Trophoblast cell (in vitro differentiated cells and primary cell): ENCODE data around the gene SRRM3.

Source experiments
- DNase-seq, 2 donors: peaks; one replicate each; pipeline ENCODE4 v3.0.0-alpha.2; 2016
- H2AFZ ChIP-seq: 2 replicates; pipeline ENCODE4 v1.6.1; 2013; ENCODE audit warnings: low read length, moderate library complexity, mild to moderate bottlenecking; ENCODE audit not compliant: insufficient read depth, poor library complexity
- H2AK5ac ChIP-seq: 2 replicates; pipeline ENCODE4 v1.6.1; 2013; ENCODE audit warnings: mild to moderate bottlenecking, low read length
- H2BK120ac ChIP-seq: 2 replicates; pipeline ENCODE4 v1.6.1; 2013; ENCODE audit warnings: low read length, mild to moderate bottlenecking, moderate library complexity; ENCODE audit not compliant: insufficient read depth, poor library complexity
- H2BK12ac ChIP-seq: 2 replicates; pipeline ENCODE4 v1.6.1; 2013; ENCODE audit warnings: mild to moderate bottlenecking, low read length, moderate library complexity
- H2BK5ac ChIP-seq: 2 replicates; pipeline ENCODE4 v1.6.1; 2013; ENCODE audit warnings: low read length, low read depth, moderate library complexity, mild to moderate bottlenecking; ENCODE audit not compliant: poor library complexity
- H3K14ac ChIP-seq: 2 replicates; pipeline ENCODE4 v1.6.1; 2013; ENCODE audit warnings: mild to moderate bottlenecking, low read length
- H3K18ac ChIP-seq: 2 replicates; pipeline ENCODE4 v1.6.1; 2013; ENCODE audit warnings: mild to moderate bottlenecking, low read length
- H3K23ac ChIP-seq: 2 replicates; pipeline ENCODE4 v1.6.1; 2013; ENCODE audit warnings: low read length
- H3K27ac ChIP-seq: 2 replicates; pipeline ENCODE4 v1.5.1; 2013; ENCODE audit warnings: low read depth, mild to moderate bottlenecking, inconsistent platforms, low read length, moderate library complexity
- H3K27me3 ChIP-seq: 2 replicates; pipeline ENCODE4 v1.6.1; 2013; ENCODE audit warnings: inconsistent platforms, mild to moderate bottlenecking, low read length, moderate library complexity; ENCODE audit not compliant: insufficient read depth
- H3K36me3 ChIP-seq, 2 experiments: 1 replicate in 1 of 2; 2 replicates in 1 of 2; pipeline ENCODE4 v1.6.1; 2013; ENCODE audit warnings: low read length in 2 of 2, mild to moderate bottlenecking in 2 of 2, moderate library complexity in 1 of 2; ENCODE audit not compliant: insufficient read depth in 2 of 2, control insufficient read depth in 1 of 2
- H3K4ac ChIP-seq: 2 replicates; pipeline ENCODE4 v1.6.1; 2013; ENCODE audit warnings: low read depth, mild to moderate bottlenecking, low read length, moderate library complexity
- H3K4me1 ChIP-seq, 2 experiments: 1 replicate in 1 of 2; 2 replicates in 1 of 2; pipeline ENCODE4 v1.6.1; 2013; ENCODE audit warnings: low read length in 2 of 2, mild to moderate bottlenecking in 2 of 2, moderate library complexity in 1 of 2; ENCODE audit not compliant: insufficient read depth in 2 of 2, control insufficient read depth in 1 of 2
- H3K4me2 ChIP-seq: 2 replicates; pipeline ENCODE4 v1.6.1; 2013; ENCODE audit warnings: inconsistent platforms, mild to moderate bottlenecking, low read length, moderate library complexity
- H3K4me3 ChIP-seq: 2 replicates; pipeline ENCODE4 v1.5.1; 2013; ENCODE audit warnings: mild to moderate bottlenecking, low read depth, low read length, inconsistent platforms
- H3K79me1 ChIP-seq: one replicate; pipeline ENCODE4 v1.6.1; 2013; ENCODE audit warnings: low read length
- H3K79me2 ChIP-seq: 2 replicates; pipeline ENCODE4 v1.6.1; 2013; ENCODE audit warnings: low read length, mild to moderate bottlenecking; ENCODE audit not compliant: control insufficient read depth, insufficient read depth, poor library complexity
- H3K9ac ChIP-seq: 2 replicates; pipeline ENCODE4 v1.6.1; 2013; ENCODE audit warnings: mild to moderate bottlenecking, low read length
- H3K9me3 ChIP-seq: 2 replicates; pipeline ENCODE4 v1.6.1; 2013; ENCODE audit warnings: low read depth, mild to moderate bottlenecking, control low read depth, inconsistent platforms, low read length; ENCODE audit not compliant: insufficient read depth
- H4K12ac ChIP-seq: 2 replicates; pipeline ENCODE4 v1.6.1; 2013; ENCODE audit warnings: low read depth, mild to moderate bottlenecking, low read length, moderate library complexity
- H4K8ac ChIP-seq: 2 replicates; pipeline ENCODE4 v1.6.1; 2013; ENCODE audit warnings: low read depth, mild to moderate bottlenecking, low read length, moderate library complexity
- H4K91ac ChIP-seq: one replicate; pipeline ENCODE4 v1.6.1; 2013; ENCODE audit warnings: low read depth, mild to moderate bottlenecking, low read length, moderate library complexity
- WGBS: extraction: QIAGEN DNeasy Blood & Tissue Kit; methylation state at CpG from one replicate; pipeline ENCODE4 v1.1.7; 2013; ENCODE audit warnings: missing lambda C conversion rate; ENCODE audit not compliant: insufficient read length, insufficient coverage; ENCODE audit errors: extremely low coverage; 5-methylcytosine and 5-hydroxymethylcytosine counted together

SRRM3 gene

GRCh38 chr7:76231071-76231470 is 29.4 kb downstream of the SRRM3 start:
- no peak overlapping the region for H2BK12ac ChIP-seq
- WGBS, result no CpG with 5 or more reads among the region's 6 CpGs
- no peaks in the 10 kb centered on the region for H3K27me3 ChIP-seq

DNA sequence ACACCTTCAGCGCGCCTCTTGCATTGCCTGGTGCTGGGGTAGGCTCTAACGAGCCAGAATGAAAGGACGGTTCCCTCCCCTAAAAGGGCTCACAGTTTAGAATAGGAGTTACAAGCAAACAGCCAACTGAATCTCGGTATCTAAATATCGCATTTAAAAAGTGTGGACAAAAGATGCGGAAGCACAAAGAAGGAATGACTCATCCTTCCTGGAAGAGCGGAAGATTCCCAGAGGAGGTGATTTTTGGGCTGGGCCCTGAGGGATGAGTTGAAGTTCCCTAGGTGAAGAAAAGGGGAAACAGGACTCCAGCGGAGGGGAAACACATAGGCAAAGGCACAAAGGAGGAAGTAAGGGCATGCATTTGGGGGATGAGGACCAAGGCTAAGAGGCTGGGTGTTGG is 29.9 kb downstream of the SRRM3 start:
- Histone ChIP-seq H3K4me2 (no peak overlapping the region), H3K18ac (no peak overlapping the region), H3K4ac (no peak overlapping the region), H4K12ac (no peak overlapping the region), H3K79me2 (no peaks in the 10 kb centered on the region), H3K4me1 (peaks cover 2 to 5% of the 10 kb centered on the region in 2 experiments), H3K23ac (no peak overlapping the region), H3K9me3 (peaks cover 2% of the 10 kb centered on the region), H4K8ac (no peak overlapping the region), H2BK5ac (no peak overlapping the region), H2AK5ac (no peak overlapping the region), H3K9ac (no peak overlapping the region), H3K79me1 (no peaks in the 10 kb centered on the region), H3K27me3 (no peaks in the 10 kb centered on the region), H4K91ac (no peak overlapping the region), H3K14ac (no peak overlapping the region), H3K36me3 (no peaks in the 10 kb centered on the region), H2AFZ (no peak overlapping the region), H2BK120ac (no peak overlapping the region), H3K27ac (no peak overlapping the region), H2BK12ac (no peak overlapping the region), H3K4me3 (no peak overlapping the region)
- WGBS, result no CpG with 5 or more reads among the region's 9 CpGs
- peak in 1 of 2 donors; percentile 18 for DNase-seq

More at GRCh38 chr7:76231071-76231470, 29.4 kb downstream of the SRRM3 start:
- peaks cover 2 to 5% of the 10 kb centered on the region in 2 experiments for H3K4me1 ChIP-seq
- H3K9me3 ChIP-seq, result peaks cover 2% of the 10 kb centered on the region
- no peak overlapping the region for H3K18ac ChIP-seq
- no peak overlapping the region for H4K12ac ChIP-seq
- H3K27ac ChIP-seq, result no peak overlapping the region
- H3K4ac ChIP-seq, result no peak overlapping the region
- no peak overlapping the region for H3K4me2 ChIP-seq
- no peak overlapping the region for H2AFZ ChIP-seq
- H3K14ac ChIP-seq, result no peak overlapping the region
- no peak overlapping the region for H2BK5ac ChIP-seq
- no peak overlapping the region for H3K23ac ChIP-seq
- no peaks in the 10 kb centered on the region for H3K36me3 ChIP-seq
- H3K79me2 ChIP-seq, result no peaks in the 10 kb centered on the region
- H3K9ac ChIP-seq, result no peak overlapping the region
- no peak overlapping the region for H2BK120ac ChIP-seq
- H3K79me1 ChIP-seq, result no peaks in the 10 kb centered on the region
- no peak overlapping the region for H2AK5ac ChIP-seq
- H4K91ac ChIP-seq, result no peak overlapping the region
- no peak overlapping the region for H3K4me3 ChIP-seq
- DNase-seq, result no peak
- no peak overlapping the region for H4K8ac ChIP-seq

GRCh38 chr7:76232698-76233097 is 31.0 kb downstream of the SRRM3 start:
- Histone ChIP-seq H3K4me3 (no peak overlapping the region), H3K4me2 (no peak overlapping the region), H3K18ac (no peak overlapping the region), H3K36me3 (no peaks in the 10 kb centered on the region), H3K79me2 (no peaks in the 10 kb centered on the region), H2BK5ac (no peak overlapping the region), H4K12ac (no peak overlapping the region), H3K27me3 (no peaks in the 10 kb centered on the region), H2AFZ (no peak overlapping the region), H3K79me1 (no peaks in the 10 kb centered on the region), H3K23ac (peak overlapping the region; percentile 80), H2AK5ac (no peak overlapping the region), H3K4ac (no peak overlapping the region), H3K27ac (no peak overlapping the region), H3K4me1 (peaks cover 2 to 5% of the 10 kb centered on the region in 2 experiments), H3K9me3 (peaks cover 2% of the 10 kb centered on the region), H3K9ac (no peak overlapping the region), H2BK120ac (no peak overlapping the region), H3K14ac (no peak overlapping the region), H4K8ac (no peak overlapping the region), H2BK12ac (no peak overlapping the region), H4K91ac (no peak overlapping the region)
- no peak for DNase-seq
- WGBS, result no CpG with 5 or more reads among the region's 10 CpGs

- H4K8ac ChIP-seq, result no peak overlapping the region
- no peaks in the 10 kb centered on the region for H3K79me2 ChIP-seq
- H3K4me3 ChIP-seq, result no peak overlapping the region
- no peak for DNase-seq
- H3K14ac ChIP-seq, result no peak overlapping the region
- no peak overlapping the region for H2AK5ac ChIP-seq
- H3K36me3 ChIP-seq, result no peaks in the 10 kb centered on the region
- no peak overlapping the region for H2BK5ac ChIP-seq
- no peaks in the 10 kb centered on the region for H3K27me3 ChIP-seq
- peaks cover 2% of the 10 kb centered on the region for H3K9me3 ChIP-seq
- H3K27ac ChIP-seq, result no peak overlapping the region
- no peak overlapping the region for H4K12ac ChIP-seq
- no peak overlapping the region for H2BK120ac ChIP-seq
- H3K18ac ChIP-seq, result no peak overlapping the region
- no peak overlapping the region for H3K23ac ChIP-seq
- no peak overlapping the region for H2BK12ac ChIP-seq
- no peaks in the 10 kb centered on the region for H3K79me1 ChIP-seq
- no peak overlapping the region for H4K91ac ChIP-seq
- H3K4ac ChIP-seq, result no peak overlapping the region
- peaks cover 2 to 5% of the 10 kb centered on the region in 2 experiments for H3K4me1 ChIP-seq
- H3K9ac ChIP-seq, result no peak overlapping the region
- no CpG with 5 or more reads among the region's 5 CpGs for WGBS
- no peak overlapping the region for H3K4me2 ChIP-seq
- H2AFZ ChIP-seq, result no peak overlapping the region
Observed at GRCh38 chr7:76233538-76234281, 32.0 kb downstream of the SRRM3 start.
